Pancreas (tissue), 10 donors: ENCODE measurements around the gene NCS1. TPM values are rescaled to one million over a fixed set of nuclear protein-coding genes. Genes with fewer than 3 reads are reported as not detected.

Experiments used
- ATAC-seq, 4 donors: fragments of 200-7000 bp; cut with Tn5 transposase; one replicate each; pipeline versions ENCODE4 v1.8.0 to v1.9.1; 2020; ENCODE audit warnings: mild to moderate bottlenecking in 4 of 4, moderate library complexity in 4 of 4
- DNase-seq, 6 donors: peaks; one replicate each; pipeline ENCODE4 v3.0.0-alpha.2; 2020
- FAIRE-seq: peaks from 2 replicates; lab custom pipeline; 2012; peaks lifted over from hg19 to GRCh38; lab: Jason Lieb, UNC
- H3K27ac ChIP-seq, 4 donors: fragments of 200-600 bp; sonication (generic); 1 replicate in 3 of 4; 2 replicates in 1 of 4; pipeline versions ENCODE4 v1.5.0 to v1.8.0; 2020
- H3K27me3 ChIP-seq, 4 donors: fragments of 200-600 bp; one replicate each; pipeline ENCODE4 v1.8.0; 2021
- H3K36me3 ChIP-seq, 3 donors: fragments of 200-600 bp; sonication (generic) in 1 of 3; one replicate each; pipeline versions ENCODE4 v1.5.0 to v1.8.0; 2020 to 2021
- H3K4me1 ChIP-seq, 3 donors: fragments of 200-600 bp; one replicate each; pipeline ENCODE4 v1.8.0; 2021
- H3K4me3 ChIP-seq, 4 donors: fragments of 200-600 bp; sonication (generic) in 2 of 4; one replicate each; pipeline versions ENCODE4 v1.5.0 to v1.8.0; 2020 to 2021
- H3K9me3 ChIP-seq, 4 donors: fragments of 200-600 bp; one replicate each; pipeline ENCODE4 v1.8.0; 2021
- CTCF ChIP-seq, 4 donors: fragments of 200-600 bp; sonication (generic) in 3 of 4; IDR thresholded peaks; one replicate each; pipeline versions ENCODE4 v1.5.0 to v1.8.0; 2021; ENCODE audit warnings: antibody characterized with exemption in 4 of 4
- WGBS, 2 donors: extraction: QIAGEN DNeasy Blood & Tissue Kit; methylation state at CpG; one replicate each; pipeline ENCODE4 v1.1.7; 2013; 5-methylcytosine and 5-hydroxymethylcytosine counted together
- intact Hi-C, 3 donors: fragments of 100-400 bp; cut with DNase I; formaldehyde crosslinking; loops; one replicate each; pipeline versions ENCODE4 v1.11.1 to v1.14.2; 2022
- polyA plus RNA-seq, 2 donors: library from polyadenylated mRNA; stranded (reverse); fragments of 200-250 nt; gene quantifications; one replicate each; pipeline ENCODE4 v1.2.3, GENCODE V29; 2013
- total RNA-seq, 6 donors: library from RNA; stranded (reverse); fragmentation: NEBNext Ultra II Directional in 4 of 6; extraction: Animal tissue kit (Norgen Biotek cat#: 25700) in 4 of 6; gene quantifications; one replicate each; pipeline versions ENCODE4 v1.2.1 to v1.2.4, GENCODE V29; 2021 to 2023
- donor health status: healthy with polysubstance abuse.
- donor health status: DM: no; HTN: no; CAD: no; lungs with moderate emphysema.
- donor health status: DM: no; HTN: no; CAD: no.
- donor health status: control.
- donor health status: control.
- donor health status: Bipolar disorder and iron deficiency.
- donor health status: DM: yes; HTN: yes; CAD: no.
- donor health status: DM: no; HTN: no; CAD: no.
- donor health status: DM: no; HTN: no; CAD: no.
- donor health status: DM: yes; HTN: yes; CAD: no.

The NCS1 gene
- total and polyA plus RNA-seq, 8 donors = 3.0 to 8.6 (median 4.9) TPM

GRCh38 chr9:130262061-130262745, 90.0 kb downstream of the NCS1 start:
- TF ChIP-seq CTCF (IDR thresholded peaks at IDR 0.05) = no peak
- ATAC-seq (no peak), DNase-seq (no peak), FAIRE-seq (no peak)
- intact Hi-C loops = no loop called here
- 71 to 80% methylated on average over 17 of the region's 17 CpGs for WGBS, 2 donors
- Histone ChIP-seq H3K4me3 (no peak overlapping the region), H3K36me3 (no peaks in the 10 kb centered on the region), H3K9me3 (no peaks in the 10 kb centered on the region), H3K27ac (no peak overlapping the region), H3K4me1 (peaks cover 0 to 6% (median 0%) of the 10 kb centered on the region in 3 donors), H3K27me3 (peaks cover 0 to 3% (median 0%) of the 10 kb centered on the region in 4 donors)

GRCh38 chr9:130262771-130263170, 90.6 kb downstream of the NCS1 start:
- intact Hi-C loops = no loop called here
- ATAC-seq (no peak), DNase-seq (no peak), FAIRE-seq (no peak)
- 68 to 69% methylated on average over 7 of the region's 7 CpGs for WGBS, 2 donors
- no peak overlapping the region for H3K27ac ChIP-seq
- H3K9me3 ChIP-seq = no peaks in the 10 kb centered on the region
- no peak for TF ChIP-seq CTCF (IDR thresholded peaks at IDR 0.05)
- no peak overlapping the region for H3K4me3 ChIP-seq
- H3K27me3 ChIP-seq = peaks cover 0 to 3% (median 0%) of the 10 kb centered on the region in 4 donors
- peaks cover 0 to 6% (median 0%) of the 10 kb centered on the region in 3 donors for H3K4me1 ChIP-seq
- no peaks in the 10 kb centered on the region for H3K36me3 ChIP-seq

GRCh38 chr9:130263601-130264413, 91.6 kb downstream of the NCS1 start:
- no peaks in the 10 kb centered on the region for H3K36me3 ChIP-seq
- peaks cover 0 to 3% (median 0%) of the 10 kb centered on the region in 4 donors for H3K27me3 ChIP-seq
- no peaks in the 10 kb centered on the region for H3K9me3 ChIP-seq
- intact Hi-C loops = no loop called here
- peaks cover 0 to 6% (median 0%) of the 10 kb centered on the region in 3 donors for H3K4me1 ChIP-seq
- no peak for TF ChIP-seq CTCF (IDR thresholded peaks at IDR 0.05)
- FAIRE-seq = no peak
- no peak for DNase-seq
- WGBS, 2 donors = 50 to 53% methylated on average over 10 of the region's 10 CpGs
- no peak for ATAC-seq
- no peak overlapping the region for H3K27ac ChIP-seq
- H3K4me3 ChIP-seq = no peak overlapping the region

GRCh38 chr9:130264414-130265350, 92.5 kb downstream of the NCS1 start:
- Histone ChIP-seq H3K27ac (no peak overlapping the region), H3K9me3 (no peaks in the 10 kb centered on the region), H3K27me3 (peaks cover 0 to 3% (median 0%) of the 10 kb centered on the region in 4 donors), H3K4me1 (peaks cover 0 to 6% (median 0%) of the 10 kb centered on the region in 3 donors), H3K36me3 (no peaks in the 10 kb centered on the region), H3K4me3 (no peak overlapping the region)
- ATAC-seq (no peak), DNase-seq (peak in 1 of 6 donors; percentile 38), FAIRE-seq (no peak)
- intact Hi-C loops = no loop called here
- 58 to 60% methylated on average over 18 of the region's 18 CpGs for WGBS, 2 donors
- no peak for TF ChIP-seq CTCF (IDR thresholded peaks at IDR 0.05)
